GM19395 (cell line): ENCODE data around the gene FASLG.
"Not testable (repeated sequence)": the region's sequence is repeated elsewhere in the genome, so short reads cannot be mapped to it uniquely, and the experiment has no call there.

Experiments used
- ATAC-seq: cut with Tn5 transposase; IDR thresholded peaks from one replicate; pipeline ENCODE4 v1.9.1; 2021; ENCODE audit warnings: mild to moderate bottlenecking, moderate library complexity; ENCODE audit not compliant: unreplicated experiment

FASLG gene

GRCh38 chr1:172658871-172659453 is at the start of gene FASLG:
FASLG (plus strand) TSS chr1:172659103; CDS start chr1:172659202, 99 bp downstream.
- ATAC-seq, result no peak

GRCh38 chr1:172609528-172609927 is 49.4 kb upstream of the FASLG start:
- ATAC-seq, result no peak

GRCh38 chr1:172612478-172612877 is 46.4 kb upstream of the FASLG start:
- no peak for ATAC-seq

- no peak for ATAC-seq
Observed at GRCh38 chr1:172613294-172613693, 45.6 kb upstream of the FASLG start.

GRCh38 chr1:172616195-172616594 is 42.7 kb upstream of the FASLG start:
- ATAC-seq, result no peak

GRCh38 chr1:172616636-172617035 is 42.3 kb upstream of the FASLG start:
- ATAC-seq, result no peak

- ATAC-seq, result not testable (repeated sequence)
Observed at GRCh38 chr1:172620603-172621002, 38.3 kb upstream of the FASLG start.

- ATAC-seq, result no peak
Observed at GRCh38 chr1:172622541-172622940, 36.4 kb upstream of the FASLG start.

- no peak for ATAC-seq
Observed at GRCh38 chr1:172623748-172624147, 35.2 kb upstream of the FASLG start.

- no peak for ATAC-seq
Observed at GRCh38 chr1:172626845-172627244, 32.1 kb upstream of the FASLG start.

GRCh38 chr1:172627702-172628101 is 31.2 kb upstream of the FASLG start:
- ATAC-seq, result no peak

GRCh38 chr1:172628401-172628800 is 30.5 kb upstream of the FASLG start:
- no peak for ATAC-seq

GRCh38 chr1:172629170-172629569 is 29.7 kb upstream of the FASLG start:
- ATAC-seq, result no peak

GRCh38 chr1:172629638-172630037 is 29.3 kb upstream of the FASLG start:
- ATAC-seq, result no peak

- no peak for ATAC-seq
Observed at GRCh38 chr1:172630056-172630818, 28.7 kb upstream of the FASLG start.

- no peak for ATAC-seq
Observed at GRCh38 chr1:172630868-172631267, 28.0 kb upstream of the FASLG start.

GRCh38 chr1:172637522-172637921 is 21.4 kb upstream of the FASLG start:
- no peak for ATAC-seq

GRCh38 chr1:172638249-172638648 is 20.7 kb upstream of the FASLG start:
- ATAC-seq, result no peak

GRCh38 chr1:172638885-172639831 is 19.7 kb upstream of the FASLG start:
- peak; percentile 55 for ATAC-seq

- no peak for ATAC-seq
Observed at GRCh38 chr1:172640111-172640510, 18.8 kb upstream of the FASLG start.

GRCh38 chr1:172641492-172641891 is 17.4 kb upstream of the FASLG start:
- no peak for ATAC-seq
